Measurements from ENCODE around the gene MRPL40.

The MRPL40 gene

GRCh38 chr22:19482297-19482696 is 50.0 kb downstream of the MRPL40 start:
- no peak for DNase-seq (ENCODE audit: low read depth)

- no peak for DNase-seq (ENCODE audit: low read depth)
Measured at GRCh38 chr22:19483481-19484244, 51.3 kb downstream of the MRPL40 start.

Measured in stimulated activated CD8-positive, alpha-beta memory T cell treated with anti-CD3 and anti-CD28 coated beads, Interleukin-12 subunit alpha, Interleukin-12 subunit beta, amount 100 ng/mL, for 4 hours (primary cell).